ENCODE results near the gene HBG2. TPM values are rescaled to one million over a fixed set of nuclear protein-coding genes. Genes with fewer than 3 reads are reported as not detected.
A peak's percentile ranks its signal among the peaks of the same experiment; 100 is the strongest.

Gene HBG2
- total and polyA plus RNA-seq, 9 of the 15 experiments (the other 6 are each of a cell fraction or from before 2014, with no cell fraction given) = 1,626 to 58,619 (median 10,515) TPM

DNA sequence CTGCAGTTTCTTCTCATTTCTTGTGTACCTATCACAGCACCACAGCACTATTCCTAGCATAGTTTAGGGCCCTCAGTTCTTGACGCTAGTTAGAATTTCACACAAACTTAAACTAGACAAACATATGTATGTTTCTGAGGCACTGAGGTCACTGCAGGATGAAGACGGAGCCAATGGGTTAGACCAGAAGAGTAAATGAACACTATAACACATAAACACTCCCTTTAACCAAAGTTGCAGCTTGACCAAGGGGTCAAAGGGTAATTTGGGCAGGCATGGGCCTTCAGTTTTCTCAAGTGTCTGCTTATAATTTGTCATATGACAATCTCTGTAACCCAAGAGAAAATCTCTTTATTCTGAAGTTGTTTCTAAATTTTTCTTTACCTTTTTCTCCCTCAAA, 28.0 kb upstream of the HBG2 start:
- FAIRE-seq (no peak), ATAC-seq (no peak), DNase-seq (ENCODE audit: extremely low read depth in 1 of 4, low spot score in 3 of 4) (no peak)
- CTCF ChIA-PET (ENCODE audit: low intra/inter-chr PET ratio) = no interaction called here
- intact Hi-C loops (cut with micrococcal nuclease) (loop anchor here (10.0 kb wide), 2 partner anchors 222 to 312 kb away; partner anchors contain the start of genes TRIM6 and UBQLN3), in situ Hi-C loops (cut with MboI) (no loop called here)
- Histone ChIP-seq H3K9ac (ENCODE audit: insufficient read depth in 1 of 2, low read depth in 2 of 2, low read length in 2 of 2) (peak overlapping the region in 1 of 2 experiments; percentile 3; a peak in 1 of 4 replicates), H3K79me2 (ENCODE audit: control insufficient read depth, insufficient read depth, low read length) (peaks cover 91% of the 10 kb centered on the region), H3K9me3 (replicated peaks; ENCODE audit: control insufficient read depth, insufficient read depth, low read depth, low read length) (no peaks in the 10 kb centered on the region), H3K36me3 (ENCODE audit: control insufficient read depth, insufficient read depth, low read length) (peaks cover 54% of the 10 kb centered on the region), H3K27ac (ENCODE audit: extremely low read depth, low read depth, low read length) (peak overlapping the region; percentile 51), H3K27me3 (ENCODE audit: control insufficient read depth in 2 of 2, insufficient read depth in 2 of 2, low read length in 2 of 2) (no peaks in the 10 kb centered on the region), H3K9me1 (ENCODE audit: control insufficient read depth, insufficient read depth, low read length) (no peaks in the 10 kb centered on the region), H2AFZ (ENCODE audit: low read depth, low read length) (no peak overlapping the region), H4K20me1 (replicated peaks; ENCODE audit: control insufficient read depth, insufficient read depth, low read length) (no peaks in the 10 kb centered on the region), H3K4me2 (ENCODE audit: insufficient read depth, low read length) (peak overlapping the region; percentile 22; the same call in 1 of the 2 replicates), H3K4me3 (no peak overlapping the region), H3K4me1 (replicated peaks in 1 of 2; ENCODE audit: control insufficient read depth in 2 of 2, insufficient read depth in 2 of 2, low read length in 2 of 2) (peaks cover 34 to 92% of the 10 kb centered on the region in 2 experiments)
- POLR2A ChIA-PET = interaction anchor here (0.8 to 1.9 kb wide), 2 partner anchors 32 to 353 kb away, joined by 3 to 7 read pairs; partner anchors contain the start of gene HBG1
- 66% methylated on average over 2 of the region's 2 CpGs for WGBS (ENCODE audit: insufficient coverage, low coverage, missing lambda C conversion rate)
- BruUV-seq (replicated peaks) = no TSS peak
- TF ChIP-seq MCM3 (IDR thresholded peaks at IDR 0.05) = no peak
- no peak for TF ChIP-seq HDAC1 (IDR thresholded peaks at IDR 0.05)
- TF ChIP-seq SMARCE1 (IDR thresholded peaks at IDR 0.05) = no peak
- TF ChIP-seq ZNF212 (CRISPR knock-in tag; IDR thresholded peaks at IDR 0.05) = no peak
- no peak for TF ChIP-seq TCF7 (IDR thresholded peaks at IDR 0.05; ENCODE audit: borderline replicate concordance)
- no peak for TF ChIP-seq ZKSCAN8 (CRISPR knock-in tag; IDR thresholded peaks at IDR 0.05)
- no peak for TF ChIP-seq NR4A1 (CRISPR knock-in tag; IDR thresholded peaks at IDR 0.05)
- TF ChIP-seq NR4A1 (tag; IDR thresholded peaks at IDR 0.05) = peak; percentile 31; the same call in 1 of the 2 replicates
- no peak for TF ChIP-seq XRCC5 (IDR thresholded peaks at IDR 0.05; ENCODE audit: low read depth, low read length)
- no peak for TF ChIP-seq TRIM28 (IDR thresholded peaks at IDR 0.05)
- TF ChIP-seq, protein P1, sequence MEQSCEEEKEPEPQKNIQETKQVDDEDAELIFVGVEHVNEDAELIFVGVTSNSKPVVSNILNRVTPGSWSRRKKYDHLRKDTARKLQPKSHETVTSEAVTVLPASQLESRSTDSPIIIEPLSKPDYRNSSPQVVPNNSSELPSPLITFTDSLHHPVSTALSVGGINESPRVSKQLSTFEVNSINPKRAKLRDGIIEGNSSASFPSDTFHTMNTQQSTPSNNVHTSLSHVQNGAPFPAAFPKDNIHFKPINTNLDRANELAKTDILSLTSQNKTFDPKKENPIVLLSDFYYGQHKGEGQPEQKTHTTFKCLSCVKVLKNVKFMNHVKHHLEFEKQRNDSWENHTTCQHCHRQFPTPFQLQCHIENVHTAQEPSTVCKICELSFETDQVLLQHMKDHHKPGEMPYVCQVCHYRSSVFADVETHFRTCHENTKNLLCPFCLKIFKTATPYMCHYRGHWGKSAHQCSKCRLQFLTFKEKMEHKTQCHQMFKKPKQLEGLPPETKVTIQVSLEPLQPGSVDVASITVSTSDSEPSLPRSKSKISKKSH (CRISPR knock-in tag; IDR thresholded peaks at IDR 0.05) = no peak
- no peak for TF ChIP-seq CBFA2T2 (conservative IDR thresholded peaks at IDR 0.05)
- TF ChIP-seq, protein P2, sequence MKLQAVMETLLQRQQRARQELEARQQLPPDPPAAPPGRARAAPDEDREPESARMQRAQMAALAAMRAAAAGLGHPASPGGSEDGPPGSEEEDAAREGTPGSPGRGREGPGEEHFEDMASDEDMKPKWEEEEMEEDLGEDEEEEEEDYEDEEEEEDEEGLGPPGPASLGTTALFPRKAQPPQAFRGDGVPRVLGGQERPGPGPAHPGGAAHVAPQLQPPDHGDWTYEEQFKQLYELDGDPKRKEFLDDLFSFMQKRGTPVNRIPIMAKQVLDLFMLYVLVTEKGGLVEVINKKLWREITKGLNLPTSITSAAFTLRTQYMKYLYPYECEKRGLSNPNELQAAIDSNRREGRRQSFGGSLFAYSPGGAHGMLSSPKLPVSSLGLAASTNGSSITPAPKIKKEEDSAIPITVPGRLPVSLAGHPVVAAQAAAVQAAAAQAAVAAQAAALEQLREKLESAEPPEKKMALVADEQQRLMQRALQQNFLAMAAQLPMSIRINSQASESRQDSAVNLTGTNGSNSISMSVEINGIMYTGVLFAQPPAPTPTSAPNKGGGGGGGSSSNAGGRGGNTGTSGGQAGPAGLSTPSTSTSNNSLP (IDR thresholded peaks at IDR 0.05; ENCODE audit: borderline replicate concordance, low read depth, low read length) = no peak
- no peak for TF ChIP-seq PTTG1 (tag; IDR thresholded peaks at IDR 0.05; ENCODE audit: low read depth)
- no peak for TF ChIP-seq RAD51 (IDR thresholded peaks at IDR 0.05; ENCODE audit: borderline replicate concordance, low read depth)
- no peak for TF ChIP-seq ZFX (CRISPR knock-in tag; IDR thresholded peaks at IDR 0.05)
- TF ChIP-seq, protein P3, sequence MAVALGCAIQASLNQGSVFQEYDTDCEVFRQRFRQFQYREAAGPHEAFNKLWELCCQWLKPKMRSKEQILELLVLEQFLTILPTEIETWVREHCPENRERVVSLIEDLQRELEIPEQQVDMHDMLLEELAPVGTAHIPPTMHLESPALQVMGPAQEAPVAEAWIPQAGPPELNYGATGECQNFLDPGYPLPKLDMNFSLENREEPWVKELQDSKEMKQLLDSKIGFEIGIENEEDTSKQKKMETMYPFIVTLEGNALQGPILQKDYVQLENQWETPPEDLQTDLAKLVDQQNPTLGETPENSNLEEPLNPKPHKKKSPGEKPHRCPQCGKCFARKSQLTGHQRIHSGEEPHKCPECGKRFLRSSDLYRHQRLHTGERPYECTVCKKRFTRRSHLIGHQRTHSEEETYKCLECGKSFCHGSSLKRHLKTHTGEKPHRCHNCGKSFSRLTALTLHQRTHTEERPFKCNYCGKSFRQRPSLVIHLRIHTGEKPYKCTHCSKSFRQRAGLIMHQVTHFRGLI (CRISPR knock-in tag; IDR thresholded peaks at IDR 0.05) = 0 out of 2 replicates have a peak, but pooled peaks have one; percentile 18
